Osteoblast (primary cell): ENCODE data around the gene OTOP2. TPM values are rescaled to one million over a fixed set of nuclear protein-coding genes. Genes with fewer than 3 reads are reported as not detected.

Experiments
- DNase-seq: peaks from one replicate; pipeline ENCODE4 v3.0.0; 2011; ENCODE audit warnings: low spot score, mixed read lengths; ENCODE audit not compliant: insufficient read length; ENCODE audit errors: missing footprints
- H2AFZ ChIP-seq: 2 replicates; pipeline ENCODE4 v1.6.0; 2011; ENCODE audit warnings: mild to moderate bottlenecking, low read length
- H3K27ac ChIP-seq: 2 replicates; pipeline ENCODE4 v1.5.1; 2011; ENCODE audit warnings: mild to moderate bottlenecking, low read depth, low read length, moderate library complexity
- H3K27me3 ChIP-seq: 2 replicates; pipeline ENCODE4 v1.6.0; 2012; ENCODE audit warnings: mild to moderate bottlenecking, control low read depth, inconsistent platforms, low read length, moderate library complexity; ENCODE audit not compliant: insufficient read depth
- H3K36me3 ChIP-seq: 2 replicates; pipeline ENCODE4 v1.5.1; 2011; ENCODE audit warnings: mild to moderate bottlenecking, low read length, control low read depth, moderate library complexity; ENCODE audit not compliant: insufficient read depth
- H3K4me1 ChIP-seq: 2 replicates; pipeline ENCODE4 v1.5.1; 2011; ENCODE audit warnings: mild to moderate bottlenecking, low read length, control low read depth, moderate library complexity; ENCODE audit not compliant: insufficient read depth
- H3K4me2 ChIP-seq: 2 replicates; pipeline ENCODE4 v1.6.0; 2011; ENCODE audit warnings: mild to moderate bottlenecking, low read length; ENCODE audit not compliant: insufficient read depth
- H3K4me3 ChIP-seq: fragments of 200-600 bp; sonication (generic); 3 replicates; pipeline ENCODE4 v1.5.1; 2012; ENCODE audit warnings: mild to moderate bottlenecking, low read length, inconsistent platforms; ENCODE audit not compliant: insufficient read depth
- H3K79me2 ChIP-seq: 2 replicates; pipeline ENCODE4 v1.6.0; 2012; ENCODE audit warnings: mild to moderate bottlenecking, low read length, control low read depth, inconsistent platforms; ENCODE audit not compliant: insufficient read depth
- H3K9me3 ChIP-seq: 2 replicates; pipeline ENCODE4 v1.5.1; 2011; ENCODE audit warnings: low read depth, low read length, control low read depth
- H4K20me1 ChIP-seq: 2 replicates; pipeline ENCODE4 v1.6.0; 2012; ENCODE audit warnings: mild to moderate bottlenecking, low read length, control low read depth; ENCODE audit not compliant: insufficient read depth
- total RNA-seq: library from RNA; depleted of rRNA; stranded (reverse); fragments of >200 nt; gene quantifications from 2 replicates; pipeline ENCODE4 v1.2.3, GENCODE V29; 2012
- TF ChIP-seq, protein P1 (sequence below): IDR thresholded peaks from 2 replicates; pipeline ENCODE4 v1.5.1; 2011; ENCODE audit warnings: mild to moderate bottlenecking, low read depth, low read length, moderate library complexity; ENCODE audit errors: extremely low read depth

OTOP2 gene
- total RNA-seq, 1 donor, result not detected

DNA sequence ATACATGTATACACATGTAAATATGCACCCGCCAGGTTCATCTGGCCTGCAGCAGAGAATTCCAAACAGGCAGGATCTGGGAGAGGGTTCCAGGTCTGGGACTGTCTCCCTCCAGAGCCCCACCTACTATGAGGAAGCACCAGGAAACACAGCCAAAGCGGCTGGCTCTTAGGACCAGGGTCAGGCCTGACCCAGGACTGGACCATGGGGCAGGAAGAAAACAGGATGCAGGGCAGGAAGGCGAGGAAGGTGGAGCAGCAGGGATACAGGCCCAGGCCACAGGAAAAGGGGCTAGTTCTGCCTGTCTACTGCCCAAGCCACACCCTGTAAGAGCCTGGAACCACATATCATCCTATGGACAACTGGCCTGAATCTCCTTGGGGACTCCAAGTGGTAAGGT lies 46.3 kb downstream of the OTOP2 start:
- Histone ChIP-seq H3K9me3 (no peaks in the 10 kb centered on the region), H3K36me3 (no peaks in the 10 kb centered on the region), H2AFZ (no peak overlapping the region), H3K27ac (no peak overlapping the region), H3K4me2 (no peak overlapping the region), H4K20me1 (no peaks in the 10 kb centered on the region), H3K79me2 (no peaks in the 10 kb centered on the region), H3K4me1 (no peaks in the 10 kb centered on the region), H3K4me3 (no peak overlapping the region), H3K27me3 (peaks cover 42% of the 10 kb centered on the region)
- TF ChIP-seq, protein P1, sequence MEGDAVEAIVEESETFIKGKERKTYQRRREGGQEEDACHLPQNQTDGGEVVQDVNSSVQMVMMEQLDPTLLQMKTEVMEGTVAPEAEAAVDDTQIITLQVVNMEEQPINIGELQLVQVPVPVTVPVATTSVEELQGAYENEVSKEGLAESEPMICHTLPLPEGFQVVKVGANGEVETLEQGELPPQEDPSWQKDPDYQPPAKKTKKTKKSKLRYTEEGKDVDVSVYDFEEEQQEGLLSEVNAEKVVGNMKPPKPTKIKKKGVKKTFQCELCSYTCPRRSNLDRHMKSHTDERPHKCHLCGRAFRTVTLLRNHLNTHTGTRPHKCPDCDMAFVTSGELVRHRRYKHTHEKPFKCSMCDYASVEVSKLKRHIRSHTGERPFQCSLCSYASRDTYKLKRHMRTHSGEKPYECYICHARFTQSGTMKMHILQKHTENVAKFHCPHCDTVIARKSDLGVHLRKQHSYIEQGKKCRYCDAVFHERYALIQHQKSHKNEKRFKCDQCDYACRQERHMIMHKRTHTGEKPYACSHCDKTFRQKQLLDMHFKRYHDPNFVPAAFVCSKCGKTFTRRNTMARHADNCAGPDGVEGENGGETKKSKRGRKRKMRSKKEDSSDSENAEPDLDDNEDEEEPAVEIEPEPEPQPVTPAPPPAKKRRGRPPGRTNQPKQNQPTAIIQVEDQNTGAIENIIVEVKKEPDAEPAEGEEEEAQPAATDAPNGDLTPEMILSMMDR, result no peak
- DNase-seq, result peak; percentile 73

DNA sequence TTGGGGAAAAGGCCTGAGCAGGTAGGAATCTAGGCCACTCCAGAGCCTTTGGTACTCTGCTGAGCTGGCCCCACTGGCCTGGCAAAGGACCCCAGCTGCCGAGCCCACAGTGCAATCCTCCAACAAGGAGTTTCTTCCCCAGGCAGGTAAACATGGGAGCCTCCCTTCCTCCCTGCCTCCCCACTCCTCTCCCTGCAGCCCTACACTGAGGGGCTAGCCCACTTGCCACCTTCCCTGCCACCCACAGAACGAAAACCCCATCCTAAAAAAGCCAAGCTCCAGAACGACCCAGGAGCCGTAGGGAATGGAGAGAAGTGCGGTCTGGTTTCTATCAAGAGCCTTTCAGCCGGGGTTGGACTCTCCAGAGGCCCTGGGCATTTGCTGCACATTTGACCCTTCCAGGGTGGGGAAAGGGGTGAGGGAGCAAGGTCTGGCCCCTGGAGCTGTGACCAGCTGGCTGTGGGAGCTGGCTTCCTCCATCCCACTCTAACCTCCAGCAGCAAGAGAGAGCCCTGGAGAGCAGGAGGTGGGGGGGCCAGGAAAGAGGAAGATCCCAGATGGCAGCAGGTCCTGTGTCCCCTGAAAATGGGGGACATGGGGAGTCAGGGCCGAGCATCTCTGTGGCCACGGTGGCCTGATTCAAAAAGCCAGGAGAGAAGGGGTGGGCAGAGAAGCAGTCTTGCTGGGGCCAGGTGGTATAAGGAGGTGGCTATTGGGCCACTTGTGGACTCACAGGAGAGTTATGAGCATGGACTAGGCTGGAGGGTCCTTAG lies 47.2 kb downstream of the OTOP2 start:
- Histone ChIP-seq H3K4me2 (no peak overlapping the region), H3K4me1 (no peaks in the 10 kb centered on the region), H3K27ac (no peak overlapping the region), H3K9me3 (no peaks in the 10 kb centered on the region), H2AFZ (peak overlapping the region; percentile 10), H3K4me3 (no peak overlapping the region), H3K27me3 (peaks cover 43% of the 10 kb centered on the region), H4K20me1 (no peaks in the 10 kb centered on the region), H3K79me2 (no peaks in the 10 kb centered on the region), H3K36me3 (no peaks in the 10 kb centered on the region)
- TF ChIP-seq, protein P1, result no peak
- peak; percentile 77 for DNase-seq

DNA sequence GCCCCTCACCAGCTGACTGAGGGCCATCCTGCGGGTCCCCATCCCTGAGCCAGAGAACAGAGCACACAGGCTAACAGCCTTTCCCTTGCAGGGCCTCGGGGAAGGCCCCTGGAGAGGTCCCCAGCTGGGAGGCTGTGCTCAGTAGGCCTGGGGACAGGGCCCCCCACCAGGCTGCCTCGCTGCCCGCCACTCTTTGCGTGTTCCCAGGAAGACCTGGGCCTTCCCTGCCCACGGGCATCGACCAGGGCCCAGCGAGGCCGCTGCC lies 47.7 kb downstream of the OTOP2 start:
- no peaks in the 10 kb centered on the region for H3K79me2 ChIP-seq
- no peaks in the 10 kb centered on the region for H3K4me1 ChIP-seq
- TF ChIP-seq, protein P1, result no peak
- peak overlapping the region; percentile 62 for H3K4me3 ChIP-seq
- no peak overlapping the region for H3K27ac ChIP-seq
- H2AFZ ChIP-seq, result peak overlapping the region; percentile 10
- no peaks in the 10 kb centered on the region for H3K36me3 ChIP-seq
- peaks cover 43% of the 10 kb centered on the region for H3K27me3 ChIP-seq
- H4K20me1 ChIP-seq, result no peaks in the 10 kb centered on the region
- DNase-seq, result no peak
- H3K9me3 ChIP-seq, result no peaks in the 10 kb centered on the region
- H3K4me2 ChIP-seq, result peak overlapping the region; percentile 61

DNA sequence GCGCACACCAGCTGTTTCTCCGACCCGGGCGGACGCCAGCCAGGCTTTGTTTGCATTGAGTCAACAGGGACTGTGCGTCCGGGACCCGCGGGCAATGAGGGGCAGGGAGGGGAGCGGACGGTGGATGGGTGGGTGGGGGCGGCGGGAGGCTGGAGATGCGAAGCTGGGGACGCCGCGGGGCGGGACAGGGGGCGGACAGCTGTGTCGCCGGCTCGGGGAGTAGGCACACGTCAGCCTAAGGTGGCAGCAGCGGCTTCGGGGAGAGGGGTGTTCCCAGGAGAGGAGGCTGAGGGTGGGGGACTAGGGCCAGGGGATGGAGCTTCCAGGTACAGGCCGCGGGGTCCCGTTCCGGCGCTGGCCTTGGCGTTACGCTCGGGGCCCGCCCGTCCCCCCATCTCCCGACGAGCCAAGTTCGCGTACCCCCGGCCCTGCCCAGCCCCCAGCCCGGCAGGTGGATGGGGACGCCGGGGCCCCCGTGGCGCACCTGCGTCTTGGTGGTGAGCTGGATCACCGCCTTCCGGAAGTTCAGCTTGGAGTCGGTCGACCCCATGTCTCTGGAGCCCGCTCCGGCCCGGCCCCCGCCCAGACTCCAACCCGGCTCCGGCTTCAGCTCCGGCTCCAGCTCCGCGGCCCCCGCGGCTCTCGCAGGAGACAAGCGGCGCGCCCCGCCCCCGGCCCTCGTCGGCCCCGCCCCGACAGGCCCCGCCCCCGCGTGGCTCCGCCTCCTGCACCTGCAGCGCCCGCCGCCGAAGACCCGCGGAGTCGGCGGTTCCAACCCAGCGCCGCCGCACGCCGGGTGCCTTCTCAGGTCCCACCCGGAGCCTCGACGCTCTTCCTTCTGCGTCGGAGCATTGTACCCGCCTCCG lies 48.3 kb downstream of the OTOP2 start, which contains the start of gene HID1:
TSS of gene HID1 (minus strand) at position 653 of the 866 bp plus-strand sequence. CDS start at position 550, 103 bp downstream.
- H2AFZ ChIP-seq, result peak within 1 kb of the TSS; percentile 10
- no peaks in the 10 kb centered on the region for H3K79me2 ChIP-seq
- H4K20me1 ChIP-seq, result no peaks in the 10 kb centered on the region
- H3K4me1 ChIP-seq, result no peaks in the 10 kb centered on the region
- H3K27ac ChIP-seq, result no peak within 1 kb of the TSS
- DNase-seq, result peak; percentile 92
- no peaks in the 10 kb centered on the region for H3K36me3 ChIP-seq
- peaks cover 43% of the 10 kb centered on the region for H3K27me3 ChIP-seq
- no peaks in the 10 kb centered on the region for H3K9me3 ChIP-seq
- H3K4me3 ChIP-seq, result peak within 1 kb of the TSS; percentile 62
- TF ChIP-seq, protein P1, result no peak
- peak within 1 kb of the TSS; percentile 61 for H3K4me2 ChIP-seq
